ENCODE results near the gene EFNA3.

DNA sequence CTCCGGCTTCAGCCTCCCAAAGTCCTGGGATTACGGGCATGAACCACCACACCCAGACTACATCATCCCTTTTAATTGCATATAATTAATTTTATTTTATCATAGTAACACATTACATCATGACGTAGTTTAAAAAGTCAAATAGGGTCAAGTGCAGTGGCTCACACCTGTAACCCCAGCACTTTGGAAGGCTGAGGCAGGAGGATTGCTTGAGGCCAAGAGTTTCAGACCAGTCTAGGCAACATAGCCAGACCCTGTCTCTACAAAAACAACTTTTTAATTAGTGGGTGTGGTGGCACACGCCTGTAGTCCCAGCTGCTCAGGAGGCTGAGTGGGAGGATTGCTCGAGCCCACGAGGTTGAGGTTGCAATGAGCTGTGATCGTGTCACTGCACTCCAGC lies 20.7 kb downstream of the EFNA3 start:
- TF ChIP-seq, protein P1, sequence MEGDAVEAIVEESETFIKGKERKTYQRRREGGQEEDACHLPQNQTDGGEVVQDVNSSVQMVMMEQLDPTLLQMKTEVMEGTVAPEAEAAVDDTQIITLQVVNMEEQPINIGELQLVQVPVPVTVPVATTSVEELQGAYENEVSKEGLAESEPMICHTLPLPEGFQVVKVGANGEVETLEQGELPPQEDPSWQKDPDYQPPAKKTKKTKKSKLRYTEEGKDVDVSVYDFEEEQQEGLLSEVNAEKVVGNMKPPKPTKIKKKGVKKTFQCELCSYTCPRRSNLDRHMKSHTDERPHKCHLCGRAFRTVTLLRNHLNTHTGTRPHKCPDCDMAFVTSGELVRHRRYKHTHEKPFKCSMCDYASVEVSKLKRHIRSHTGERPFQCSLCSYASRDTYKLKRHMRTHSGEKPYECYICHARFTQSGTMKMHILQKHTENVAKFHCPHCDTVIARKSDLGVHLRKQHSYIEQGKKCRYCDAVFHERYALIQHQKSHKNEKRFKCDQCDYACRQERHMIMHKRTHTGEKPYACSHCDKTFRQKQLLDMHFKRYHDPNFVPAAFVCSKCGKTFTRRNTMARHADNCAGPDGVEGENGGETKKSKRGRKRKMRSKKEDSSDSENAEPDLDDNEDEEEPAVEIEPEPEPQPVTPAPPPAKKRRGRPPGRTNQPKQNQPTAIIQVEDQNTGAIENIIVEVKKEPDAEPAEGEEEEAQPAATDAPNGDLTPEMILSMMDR (IDR thresholded peaks at IDR 0.05): no peak
- no peak for TF ChIP-seq POLR2A (IDR thresholded peaks at IDR 0.05)
